ENCODE measurements around the gene PSMA1. TPM values are rescaled to one million over a fixed set of nuclear protein-coding genes. Genes with fewer than 3 reads are reported as not detected.

PSMA1 gene
- total RNA-seq, 1 experiment from 2014 or later = 309 TPM

Other genes starting within 250 kb of the PSMA1 start
- 52.0 and 58.0 TPM in 2 replicates for gene RRAS2, start 161.2 kb downstream of the PSMA1 start, total RNA-seq (2014; rRNA removed; shearing (Covaris generic))
- 224 and 254 TPM in 2 replicates for gene COPB1, start 20.6 kb downstream of the PSMA1 start, total RNA-seq (2014; rRNA removed; shearing (Covaris generic))
- gene PDE3B, start 123.4 kb upstream of the PSMA1 start, total RNA-seq (2014; rRNA removed; shearing (Covaris generic)) = 2.3 and 5.1 TPM in 2 replicates